HCT116 (cell line): ENCODE measurements around the gene BSND. TPM values are rescaled to one million over a fixed set of nuclear protein-coding genes. Genes with fewer than 3 reads are reported as not detected.

Experiments
- ATAC-seq: fragments of 200-7000 bp; cut with Tn5 transposase; 2 replicates; pipeline ENCODE4 v1.9.1; 2020; ENCODE audit warnings: mild to moderate bottlenecking, moderate library complexity
- BruUV-seq: library from RNA; stranded (reverse); fragments of 400-500 nt; replicated peaks from 2 replicates; lab custom pipeline; 2021; lab: Mats Ljungman, UMichigan
- CTCF ChIA-PET: fragments of 300-600 bp; sonication (Branson Sonifier 250); formaldehyde crosslinking; loops from one replicate; lab custom pipeline; 2021; ENCODE audit warnings: antibody characterized with exemption; lab: Charles Lee
- POLR2A ChIA-PET: fragments of 300-600, 350-600 bp; sonication (Branson Sonifier 250); formaldehyde crosslinking; loops from one replicate; lab custom pipeline; 2021; ENCODE audit warnings: antibody characterized with exemption; lab: Charles Lee
- RAD21 ChIA-PET, 2 experiments: fragments of 300-600 bp; sonication (Branson Sonifier 250); formaldehyde crosslinking; loops; one replicate each; lab custom pipeline; 2023; ENCODE audit warnings: low total read pairs in 2 of 2; ENCODE audit not compliant: uncharacterized antibody in 2 of 2, unreplicated experiment in 2 of 2, low non-redundant PET in 1 of 2; lab: Charles Lee
- DNase-seq: peaks from one replicate; pipeline ENCODE4 v3.0.0-alpha.2; 2010; ENCODE audit warnings: low read depth, low spot score
- H2AFZ ChIP-seq: fragments of 200-600 bp; shearing (Covaris generic), sonication (generic); 2 replicates; pipeline ENCODE4 v1.6.1; 2017; ENCODE audit warnings: low read depth, mixed run types, mixed read lengths, antibody characterized with exemption, low read length; ENCODE audit not compliant: poor library complexity, severe bottlenecking
- H3K27ac ChIP-seq: 2 replicates; pipeline ENCODE4 v1.5.1; 2012; ENCODE audit warnings: low read depth, low read length
- H3K27me3 ChIP-seq: fragments of 200-600 bp; sonication (generic); 2 replicates; pipeline ENCODE4 v1.6.1; 2016; ENCODE audit warnings: mixed run types, low read length, mixed read lengths; ENCODE audit not compliant: insufficient read depth
- H3K36me3 ChIP-seq, 2 experiments: fragments of 200-500 bp in 1 of 2; fragments of 200-600 bp in 1 of 2; sonication (Bioruptor generic) in 1 of 2; sonication (generic) in 1 of 2; 2 replicates each; pipeline versions ENCODE4 v1.5.1 to v1.6.1; 2014 to 2016; ENCODE audit warnings: low read length in 2 of 2, inconsistent platforms in 1 of 2, mixed read lengths in 1 of 2, mixed run types in 1 of 2; ENCODE audit not compliant: insufficient read depth in 2 of 2, control insufficient read depth in 1 of 2
- H3K4me1 ChIP-seq, 2 experiments: fragments of 200-600 bp in 1 of 2; sonication (generic) in 1 of 2; 2 replicates each; pipeline versions ENCODE4 v1.5.1 to v1.6.1; 2012 to 2017; ENCODE audit warnings: low read length in 2 of 2, inconsistent platforms in 1 of 2, mild to moderate bottlenecking in 1 of 2, mixed read lengths in 1 of 2, mixed run types in 1 of 2, moderate library complexity in 1 of 2; ENCODE audit not compliant: insufficient read depth in 2 of 2, control insufficient read depth in 1 of 2
- H3K4me2 ChIP-seq: fragments of 200-600 bp; sonication (generic); 2 replicates; pipeline ENCODE4 v1.6.1; 2017; ENCODE audit warnings: mixed run types, low read length, mixed read lengths
- H3K4me3 ChIP-seq, 2 experiments: fragments of 200-600 bp in 1 of 2; sonication (generic) in 1 of 2; replicated peaks in 1 of 2; 2 replicates each; pipeline ENCODE4 v1.5.1; 2011 to 2016; ENCODE audit warnings: low read length in 2 of 2, control low read depth in 1 of 2, low read depth in 1 of 2, mild to moderate bottlenecking in 1 of 2, mixed read lengths in 1 of 2, mixed run types in 1 of 2
- H3K79me2 ChIP-seq: fragments of 200-600 bp; sonication (generic); 2 replicates; pipeline ENCODE4 v1.6.1; 2017; ENCODE audit warnings: mild to moderate bottlenecking, mixed run types, low read length, moderate library complexity, mixed read lengths; ENCODE audit not compliant: insufficient read depth
- H3K9ac ChIP-seq: fragments of 200-600 bp; sonication (generic); 2 replicates; pipeline ENCODE4 v1.6.1; 2016; ENCODE audit warnings: low read length, mixed read lengths
- H3K9me2 ChIP-seq: fragments of 200-600 bp; sonication (generic), shearing (Covaris generic); 2 replicates; pipeline ENCODE4 v1.6.1; 2017; ENCODE audit warnings: mixed run types, mild to moderate bottlenecking, moderate library complexity; ENCODE audit not compliant: insufficient read depth
- H3K9me3 ChIP-seq, 2 experiments: fragments of 200-500 bp in 1 of 2; fragments of 200-600 bp in 1 of 2; sonication (Bioruptor generic) in 1 of 2; sonication (generic) in 1 of 2; 2 replicates each; pipeline ENCODE4 v1.6.1; 2014 to 2017; ENCODE audit warnings: low read length in 2 of 2, mixed read lengths in 2 of 2, inconsistent platforms in 1 of 2, low read depth in 1 of 2, mild to moderate bottlenecking in 1 of 2, mixed run types in 1 of 2, moderate library complexity in 1 of 2; ENCODE audit not compliant: control insufficient read depth in 1 of 2, insufficient read depth in 1 of 2
- H4K20me1 ChIP-seq: fragments of 200-600 bp; sonication (generic), shearing (Covaris generic); 2 replicates; pipeline ENCODE4 v1.6.1; 2017; ENCODE audit warnings: mixed run types, mild to moderate bottlenecking, moderate library complexity; ENCODE audit not compliant: insufficient read depth
- CEBPB ChIP-seq: IDR thresholded peaks from 2 replicates; pipeline ENCODE4 v1.6.1; 2012; ENCODE audit warnings: low read depth
- EGR1 ChIP-seq: IDR thresholded peaks from 2 replicates; pipeline ENCODE4 v1.6.1; 2012; ENCODE audit warnings: low read depth
- EZH2 ChIP-seq: fragments of 200-600 bp; sonication (generic); IDR thresholded peaks from 2 replicates; pipeline ENCODE4 v1.6.1; 2017; ENCODE audit warnings: antibody characterized with exemption, mixed run types
- EZH2phosphoT487 ChIP-seq: fragments of 200-600 bp; IDR thresholded peaks from 2 replicates; pipeline ENCODE4 v1.6.1; 2018; ENCODE audit warnings: antibody characterized with exemption, borderline replicate concordance
- FOSL1 ChIP-seq: IDR thresholded peaks from 2 replicates; pipeline ENCODE4 v1.6.1; 2012; ENCODE audit warnings: low read depth
- SIN3A ChIP-seq: IDR thresholded peaks from 2 replicates; pipeline ENCODE4 v1.6.1; 2012; ENCODE audit warnings: low read depth
- SRF ChIP-seq: IDR thresholded peaks from 2 replicates; pipeline ENCODE4 v1.6.1; 2012; ENCODE audit warnings: low read depth
- YY1 ChIP-seq: IDR thresholded peaks from 2 replicates; pipeline ENCODE4 v1.6.1; 2011; ENCODE audit warnings: low read length, low read depth, moderate library complexity, mild to moderate bottlenecking; ENCODE audit not compliant: insufficient replicate concordance; ENCODE audit errors: extremely low read depth
- ZFX ChIP-seq: fragments of 450-650 bp; IDR thresholded peaks from 2 replicates; pipeline ENCODE4 v1.6.1; 2017
- intact Hi-C: fragments of 100-400 bp; cut with micrococcal nuclease; formaldehyde crosslinking; loops from 2 replicates; pipeline ENCODE4 v1.10.0; 2022
- total RNA-seq: library from RNA; stranded (reverse); gene quantifications from one replicate; pipeline ENCODE4 v1.2.1, GENCODE V29; 2021; ENCODE audit not compliant: unreplicated experiment
- TF ChIP-seq, protein P1 (sequence below): IDR thresholded peaks from 2 replicates; pipeline ENCODE4 v1.6.1; 2012
- TF ChIP-seq, protein P2 (sequence below): IDR thresholded peaks from 2 replicates; pipeline ENCODE4 v1.6.1; 2011; ENCODE audit warnings: mild to moderate bottlenecking, low read length, moderate library complexity; ENCODE audit not compliant: insufficient replicate concordance; ENCODE audit errors: extremely low read depth

Gene BSND
- total RNA-seq, 1 experiment from 2014 or later, result not detected

- BruUV-seq, result no TSS peak
- H3K4me1 ChIP-seq, result peaks cover 0 to 30% of the 10 kb centered on the region in 2 experiments; a peak in 2 of 4 replicates
- H3K27ac ChIP-seq, result peak overlapping the region; percentile 41; the same call in 1 of the 2 replicates
- no peaks in the 10 kb centered on the region for H3K9me3 ChIP-seq
- ChIA-PET POLR2A (interaction anchor here (0.8 to 0.9 kb wide), 2 partner anchors 9 to 29 kb away, joined by 3 to 4 read pairs; no protein-coding TSS in a partner anchor), CTCF (interaction anchor here (0.9 kb wide), 1 partner anchor 132 kb away, joined by 3 read pairs; no protein-coding TSS in a partner anchor), RAD21 (no interaction called here)
- ATAC-seq, result no peak
- no peaks in the 10 kb centered on the region for H3K9me2 ChIP-seq
- intact Hi-C loops, result no loop called here
- H3K79me2 ChIP-seq, result no peaks in the 10 kb centered on the region
- TF ChIP-seq EZH2 (no peak), CEBPB (no peak), EZH2phosphoT487 (no peak), EGR1 (no peak), FOSL1 (no peak), YY1 (no peak), SIN3A (no peak), ZFX (no peak), SRF (no peak)
- TF ChIP-seq, protein P1, sequence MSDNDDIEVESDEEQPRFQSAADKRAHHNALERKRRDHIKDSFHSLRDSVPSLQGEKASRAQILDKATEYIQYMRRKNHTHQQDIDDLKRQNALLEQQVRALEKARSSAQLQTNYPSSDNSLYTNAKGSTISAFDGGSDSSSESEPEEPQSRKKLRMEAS, result no peak; the same call in 1 of the 2 replicates
- TF ChIP-seq, protein P2, sequence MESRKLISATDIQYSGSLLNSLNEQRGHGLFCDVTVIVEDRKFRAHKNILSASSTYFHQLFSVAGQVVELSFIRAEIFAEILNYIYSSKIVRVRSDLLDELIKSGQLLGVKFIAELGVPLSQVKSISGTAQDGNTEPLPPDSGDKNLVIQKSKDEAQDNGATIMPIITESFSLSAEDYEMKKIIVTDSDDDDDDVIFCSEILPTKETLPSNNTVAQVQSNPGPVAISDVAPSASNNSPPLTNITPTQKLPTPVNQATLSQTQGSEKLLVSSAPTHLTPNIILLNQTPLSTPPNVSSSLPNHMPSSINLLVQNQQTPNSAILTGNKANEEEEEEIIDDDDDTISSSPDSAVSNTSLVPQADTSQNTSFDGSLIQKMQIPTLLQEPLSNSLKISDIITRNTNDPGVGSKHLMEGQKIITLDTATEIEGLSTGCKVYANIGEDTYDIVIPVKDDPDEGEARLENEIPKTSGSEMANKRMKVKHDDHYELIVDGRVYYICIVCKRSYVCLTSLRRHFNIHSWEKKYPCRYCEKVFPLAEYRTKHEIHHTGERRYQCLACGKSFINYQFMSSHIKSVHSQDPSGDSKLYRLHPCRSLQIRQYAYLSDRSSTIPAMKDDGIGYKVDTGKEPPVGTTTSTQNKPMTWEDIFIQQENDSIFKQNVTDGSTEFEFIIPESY, result no peak
- no peaks in the 10 kb centered on the region for H3K36me3 ChIP-seq
- H3K9ac ChIP-seq, result peak overlapping the region; percentile 55
- peak overlapping the region; percentile 48 to 62 for H3K4me3 ChIP-seq
- H3K27me3 ChIP-seq, result no peaks in the 10 kb centered on the region
- no peaks in the 10 kb centered on the region for H4K20me1 ChIP-seq
- no peak for DNase-seq
- H3K4me2 ChIP-seq, result peak overlapping the region; percentile 88
- no peak overlapping the region for H2AFZ ChIP-seq
These were observed 18.6 kb upstream of the BSND start for GRCh38 chr1:54980046-54980527.
